HG03066 (cell line): Measurements from ENCODE around the gene SNX17.
A peak's percentile ranks its signal among the peaks of the same experiment; 100 is the strongest.
"Not testable (repeated sequence)": the region's sequence is repeated elsewhere in the genome, so short reads cannot be mapped to it uniquely, and the experiment has no call there.

Experiments
- ATAC-seq: cut with Tn5 transposase; IDR thresholded peaks from one replicate; pipeline ENCODE4 v1.9.1; 2021; ENCODE audit warnings: low read depth; ENCODE audit not compliant: unreplicated experiment

The SNX17 gene

GRCh38 chr2:27370026-27370815, at the start of gene SNX17, which contains the start of gene EIF2B4:
Gene SNX17 (plus strand): TSS chr2:27370616. CDS start chr2:27370744, 128 bp downstream.
Gene EIF2B4 (minus strand): TSS chr2:27370338. CDS start chr2:27370314, 24 bp downstream.
- peak; percentile 85 for ATAC-seq

- no peak for ATAC-seq
Measured at GRCh38 chr2:27320958-27321543, 49.4 kb upstream of the SNX17 start.

- ATAC-seq: no peak
Measured at GRCh38 chr2:27322301-27322765, 48.1 kb upstream of the SNX17 start.

- ATAC-seq: peak; percentile 87
Measured at GRCh38 chr2:27322766-27323595, 47.4 kb upstream of the SNX17 start, which contains the start of gene MPV17. Gene MPV17 (minus strand): TSS chr2:27323097. CDS start chr2:27322517, 580 bp downstream.

GRCh38 chr2:27323596-27324285, 46.7 kb upstream of the SNX17 start:
- no peak for ATAC-seq

- no peak for ATAC-seq
Measured at GRCh38 chr2:27324720-27325119, 45.7 kb upstream of the SNX17 start.

- ATAC-seq: no peak
Measured at GRCh38 chr2:27335311-27335710, 35.1 kb upstream of the SNX17 start.

- ATAC-seq: no peak
Measured at GRCh38 chr2:27336173-27336572, 34.2 kb upstream of the SNX17 start.

- no peak for ATAC-seq
Measured at GRCh38 chr2:27347641-27348040, 22.8 kb upstream of the SNX17 start.

- no peak for ATAC-seq
Measured at GRCh38 chr2:27350106-27350693, 20.2 kb upstream of the SNX17 start.

- ATAC-seq: no peak
Measured at GRCh38 chr2:27351802-27352598, 18.4 kb upstream of the SNX17 start.

- ATAC-seq: not testable (repeated sequence)
Measured at GRCh38 chr2:27353386-27353761, 17.0 kb upstream of the SNX17 start.

GRCh38 chr2:27353762-27354596, 16.4 kb upstream of the SNX17 start:
- ATAC-seq: no peak

- ATAC-seq: no peak
Measured at GRCh38 chr2:27354597-27354927, 15.9 kb upstream of the SNX17 start.

GRCh38 chr2:27356056-27356381, 14.4 kb upstream of the SNX17 start:
- peak; percentile 30 for ATAC-seq

- peak; percentile 88 for ATAC-seq
Measured at GRCh38 chr2:27356382-27357181, 13.8 kb upstream of the SNX17 start, which contains the start of gene GTF3C2. Gene GTF3C2 (minus strand): TSS chr2:27356764. CDS start chr2:27343554, 13,210 bp downstream.

- no peak for ATAC-seq
Measured at GRCh38 chr2:27362678-27363420, 7.6 kb upstream of the SNX17 start.
